ENCODE measurements around the gene RER1.

DNA sequence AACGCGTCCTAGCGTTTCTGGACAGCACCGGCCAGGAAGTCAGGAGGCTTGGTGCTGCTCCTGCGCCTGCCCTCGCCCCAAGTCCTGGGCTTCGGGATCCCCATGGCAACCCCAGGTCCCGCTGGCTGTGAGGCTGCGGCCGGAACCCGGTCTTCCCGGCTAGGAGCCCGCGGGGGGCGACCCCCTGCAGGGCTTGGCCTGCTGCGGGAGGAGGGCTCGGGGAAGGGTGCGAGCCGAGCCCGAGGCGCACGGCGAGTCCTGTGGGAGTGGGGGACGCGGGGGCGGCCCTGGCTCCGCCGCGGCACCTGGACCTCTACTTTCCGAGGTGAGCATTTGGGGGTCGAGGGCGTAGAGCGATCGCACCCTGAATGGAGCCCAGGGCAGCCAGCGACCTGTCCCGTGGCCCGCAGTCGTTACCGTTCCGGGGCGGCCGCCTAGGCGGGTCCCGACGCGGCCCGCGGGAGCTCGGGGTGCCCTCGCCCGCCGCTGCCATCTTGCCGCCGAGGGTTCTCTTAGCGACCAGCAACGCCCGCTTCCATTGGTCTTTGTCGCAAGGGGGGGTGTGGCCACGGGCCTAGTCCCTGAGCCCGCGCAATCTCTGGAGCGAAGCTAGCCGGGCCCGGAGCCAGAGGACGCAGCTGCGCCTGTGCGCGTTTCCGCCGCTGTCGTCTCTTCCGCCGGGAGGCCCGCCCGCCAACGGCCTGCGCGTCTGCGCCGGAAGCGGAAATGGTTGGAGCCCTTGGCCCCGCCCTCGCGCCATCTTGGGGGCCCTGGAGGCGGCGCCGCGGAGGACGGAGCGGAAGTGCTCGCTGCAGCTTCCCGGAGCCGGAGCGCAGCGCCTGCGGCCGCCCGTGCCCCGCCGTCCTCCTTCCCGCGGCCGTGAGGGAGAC is at the start of gene RER1, which contains the start of gene MORN1:
- TF ChIP-seq POLR2A (IDR thresholded peaks at IDR 0.05) = peak; percentile 85 to 90
- TF ChIP-seq, protein P1, sequence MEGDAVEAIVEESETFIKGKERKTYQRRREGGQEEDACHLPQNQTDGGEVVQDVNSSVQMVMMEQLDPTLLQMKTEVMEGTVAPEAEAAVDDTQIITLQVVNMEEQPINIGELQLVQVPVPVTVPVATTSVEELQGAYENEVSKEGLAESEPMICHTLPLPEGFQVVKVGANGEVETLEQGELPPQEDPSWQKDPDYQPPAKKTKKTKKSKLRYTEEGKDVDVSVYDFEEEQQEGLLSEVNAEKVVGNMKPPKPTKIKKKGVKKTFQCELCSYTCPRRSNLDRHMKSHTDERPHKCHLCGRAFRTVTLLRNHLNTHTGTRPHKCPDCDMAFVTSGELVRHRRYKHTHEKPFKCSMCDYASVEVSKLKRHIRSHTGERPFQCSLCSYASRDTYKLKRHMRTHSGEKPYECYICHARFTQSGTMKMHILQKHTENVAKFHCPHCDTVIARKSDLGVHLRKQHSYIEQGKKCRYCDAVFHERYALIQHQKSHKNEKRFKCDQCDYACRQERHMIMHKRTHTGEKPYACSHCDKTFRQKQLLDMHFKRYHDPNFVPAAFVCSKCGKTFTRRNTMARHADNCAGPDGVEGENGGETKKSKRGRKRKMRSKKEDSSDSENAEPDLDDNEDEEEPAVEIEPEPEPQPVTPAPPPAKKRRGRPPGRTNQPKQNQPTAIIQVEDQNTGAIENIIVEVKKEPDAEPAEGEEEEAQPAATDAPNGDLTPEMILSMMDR (IDR thresholded peaks at IDR 0.05) = peak in 1 of 4 experiments; percentile 20
- peak; percentile 81 for TF ChIP-seq POLR2AphosphoS5 (IDR thresholded peaks at IDR 0.05)
- no peak for TF ChIP-seq EP300 (IDR thresholded peaks at IDR 0.05)
